SH-SY5Y (cell line): Measurements from ENCODE around the gene SLC9A9.

Experiments
- GATA2 ChIP-seq: IDR thresholded peaks from 2 replicates; pipeline ENCODE4 v1.6.1; 2011; ENCODE audit warnings: mild to moderate bottlenecking, low read depth, low read length
- GATA3 ChIP-seq: IDR thresholded peaks from 2 replicates; pipeline ENCODE4 v1.6.1; 2011; ENCODE audit warnings: low read depth, mild to moderate bottlenecking, low read length, moderate library complexity

DNA sequence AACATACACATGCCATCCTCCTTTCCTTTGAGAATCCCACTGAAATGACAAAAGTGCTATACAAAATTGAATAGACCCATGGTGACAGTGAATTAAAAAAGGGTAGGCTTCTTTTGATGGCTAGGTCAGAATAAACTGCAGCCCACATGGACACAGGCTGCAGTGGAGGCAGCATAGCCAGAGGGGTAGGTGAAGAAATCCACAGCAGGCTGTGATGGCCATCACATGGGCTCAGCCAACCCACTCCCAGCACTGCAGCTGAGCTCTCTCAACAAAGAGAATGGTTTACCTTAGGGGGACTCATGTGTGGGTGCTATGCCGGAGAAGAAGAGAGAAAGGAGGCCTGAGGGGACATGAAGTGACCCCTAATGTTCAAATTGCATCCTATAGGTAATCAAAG, 397.6 kb downstream of the SLC9A9 start:
- TF ChIP-seq GATA2 (no peak), GATA3 (no peak)
